HL-60 (cell line): ENCODE measurements around the gene MAD2L2.

ENCODE experiments used
- DNase-seq, 2 experiments: peaks; one replicate each; pipeline ENCODE4 v3.0.0-alpha.2; 2010 to 2020; ENCODE audit warnings: low read depth in 1 of 2, low spot score in 1 of 2
- H3K27ac ChIP-seq: fragments of 250-450 bp; sonication (Bioruptor Pico); replicated peaks from 2 replicates; pipeline ENCODE4 v1.5.1; 2020; ENCODE audit warnings: mild to moderate bottlenecking, moderate library complexity
- H3K27me3 ChIP-seq: fragments of 250-450 bp; sonication (Bioruptor Pico); 2 replicates; pipeline ENCODE4 v1.5.1; 2021; ENCODE audit warnings: mild to moderate bottlenecking, moderate library complexity; ENCODE audit not compliant: insufficient read depth, poor library complexity, severe bottlenecking
- H3K4me3 ChIP-seq: replicated peaks from 2 replicates; pipeline ENCODE4 v1.5.1; 2011; ENCODE audit warnings: mild to moderate bottlenecking, control low read depth, low read length; ENCODE audit not compliant: insufficient read depth
- CTCF ChIP-seq: IDR thresholded peaks from one replicate; pipeline ENCODE4 v1.5.1; 2011; ENCODE audit warnings: low read length, control low read depth, inconsistent platforms; ENCODE audit not compliant: insufficient read depth
- GABPA ChIP-seq: IDR thresholded peaks from 2 replicates; pipeline ENCODE4 v1.6.1; 2012; ENCODE audit warnings: low read depth
- POLR2AphosphoS5 ChIP-seq: IDR thresholded peaks from 2 replicates; pipeline ENCODE4 v1.6.1; 2012; ENCODE audit warnings: low read depth
- SPI1 ChIP-seq: IDR thresholded peaks from 2 replicates; pipeline ENCODE4 v1.6.1; 2012; ENCODE audit warnings: low read depth, mild to moderate bottlenecking, borderline replicate concordance
- TF ChIP-seq, protein P1 (sequence below): IDR thresholded peaks from 2 replicates; pipeline ENCODE4 v1.6.1; 2012; ENCODE audit warnings: low read depth; ENCODE audit not compliant: insufficient replicate concordance

Gene MAD2L2

DNA sequence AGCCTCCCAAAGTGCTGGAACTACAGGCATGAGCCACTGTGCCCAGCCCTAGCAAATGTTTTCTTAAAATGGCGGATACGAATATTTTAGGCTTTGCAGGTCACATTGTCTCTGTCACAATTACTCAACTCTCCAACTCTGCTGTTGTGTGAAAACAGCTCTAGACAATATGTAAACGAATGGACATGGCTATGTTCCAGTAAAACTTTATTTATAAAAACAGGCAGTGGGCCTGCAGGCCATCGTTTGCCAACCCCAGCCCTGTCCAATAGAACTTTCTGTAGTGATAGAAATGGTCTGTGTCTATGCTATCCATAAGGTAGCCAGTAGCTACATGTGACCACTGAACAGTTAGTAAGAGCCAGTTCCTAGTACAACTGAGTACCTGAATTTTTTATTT, 21.2 kb downstream of the MAD2L2 start:
- TF ChIP-seq POLR2AphosphoS5 (no peak), SPI1 (no peak), GABPA (no peak), CTCF (no peak)
- TF ChIP-seq, protein P1, sequence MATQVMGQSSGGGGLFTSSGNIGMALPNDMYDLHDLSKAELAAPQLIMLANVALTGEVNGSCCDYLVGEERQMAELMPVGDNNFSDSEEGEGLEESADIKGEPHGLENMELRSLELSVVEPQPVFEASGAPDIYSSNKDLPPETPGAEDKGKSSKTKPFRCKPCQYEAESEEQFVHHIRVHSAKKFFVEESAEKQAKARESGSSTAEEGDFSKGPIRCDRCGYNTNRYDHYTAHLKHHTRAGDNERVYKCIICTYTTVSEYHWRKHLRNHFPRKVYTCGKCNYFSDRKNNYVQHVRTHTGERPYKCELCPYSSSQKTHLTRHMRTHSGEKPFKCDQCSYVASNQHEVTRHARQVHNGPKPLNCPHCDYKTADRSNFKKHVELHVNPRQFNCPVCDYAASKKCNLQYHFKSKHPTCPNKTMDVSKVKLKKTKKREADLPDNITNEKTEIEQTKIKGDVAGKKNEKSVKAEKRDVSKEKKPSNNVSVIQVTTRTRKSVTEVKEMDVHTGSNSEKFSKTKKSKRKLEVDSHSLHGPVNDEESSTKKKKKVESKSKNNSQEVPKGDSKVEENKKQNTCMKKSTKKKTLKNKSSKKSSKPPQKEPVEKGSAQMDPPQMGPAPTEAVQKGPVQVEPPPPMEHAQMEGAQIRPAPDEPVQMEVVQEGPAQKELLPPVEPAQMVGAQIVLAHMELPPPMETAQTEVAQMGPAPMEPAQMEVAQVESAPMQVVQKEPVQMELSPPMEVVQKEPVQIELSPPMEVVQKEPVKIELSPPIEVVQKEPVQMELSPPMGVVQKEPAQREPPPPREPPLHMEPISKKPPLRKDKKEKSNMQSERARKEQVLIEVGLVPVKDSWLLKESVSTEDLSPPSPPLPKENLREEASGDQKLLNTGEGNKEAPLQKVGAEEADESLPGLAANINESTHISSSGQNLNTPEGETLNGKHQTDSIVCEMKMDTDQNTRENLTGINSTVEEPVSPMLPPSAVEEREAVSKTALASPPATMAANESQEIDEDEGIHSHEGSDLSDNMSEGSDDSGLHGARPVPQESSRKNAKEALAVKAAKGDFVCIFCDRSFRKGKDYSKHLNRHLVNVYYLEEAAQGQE, result no peak

GRCh38 chr1:11658542-11658941, 22.4 kb downstream of the MAD2L2 start:
- Histone ChIP-seq H3K27me3 (no peaks in the 10 kb centered on the region), H3K27ac (no peak overlapping the region), H3K4me3 (no peak overlapping the region)
- DNase-seq, result no peak
- TF ChIP-seq SPI1, result no peak
- TF ChIP-seq, protein P1, result no peak
- TF ChIP-seq GABPA, result no peak
- no peak for TF ChIP-seq POLR2AphosphoS5
- no peak for TF ChIP-seq CTCF

More for the DNA sequence above, 21.2 kb downstream of the MAD2L2 start:
- Histone ChIP-seq H3K4me3 (no peak overlapping the region), H3K27ac (no peak overlapping the region), H3K27me3 (no peaks in the 10 kb centered on the region)
- no peak for DNase-seq

- H3K27me3 ChIP-seq, result no peaks in the 10 kb centered on the region
- TF ChIP-seq GABPA, result no peak
- TF ChIP-seq SPI1, result no peak
- no peak for TF ChIP-seq CTCF
- TF ChIP-seq POLR2AphosphoS5, result no peak
- TF ChIP-seq, protein P1, result no peak
- no peak overlapping the region for H3K27ac ChIP-seq
- DNase-seq, result no peak
- no peak overlapping the region for H3K4me3 ChIP-seq
Observed at GRCh38 chr1:11657654-11658053, 23.3 kb downstream of the MAD2L2 start.
